Pancreas (tissue), 10 donors: Measurements from ENCODE around the gene SLIT1. TPM values are rescaled to one million over a fixed set of nuclear protein-coding genes. Genes with fewer than 3 reads are reported as not detected.

ENCODE experiments used
- ATAC-seq, 4 donors: fragments of 200-7000 bp; cut with Tn5 transposase; one replicate each; pipeline versions ENCODE4 v1.8.0 to v1.9.1; 2020; ENCODE audit warnings: mild to moderate bottlenecking in 4 of 4, moderate library complexity in 4 of 4
- DNase-seq, 6 donors: peaks; one replicate each; pipeline ENCODE4 v3.0.0-alpha.2; 2020
- FAIRE-seq: peaks from 2 replicates; lab custom pipeline; 2012; peaks lifted over from hg19 to GRCh38; lab: Jason Lieb, UNC
- H3K27ac ChIP-seq, 4 donors: fragments of 200-600 bp; sonication (generic); 1 replicate in 3 of 4; 2 replicates in 1 of 4; pipeline versions ENCODE4 v1.5.0 to v1.8.0; 2020
- H3K27me3 ChIP-seq, 4 donors: fragments of 200-600 bp; one replicate each; pipeline ENCODE4 v1.8.0; 2021
- H3K36me3 ChIP-seq, 3 donors: fragments of 200-600 bp; sonication (generic) in 1 of 3; one replicate each; pipeline versions ENCODE4 v1.5.0 to v1.8.0; 2020 to 2021
- H3K4me1 ChIP-seq, 3 donors: fragments of 200-600 bp; one replicate each; pipeline ENCODE4 v1.8.0; 2021
- H3K4me3 ChIP-seq, 4 donors: fragments of 200-600 bp; sonication (generic) in 2 of 4; one replicate each; pipeline versions ENCODE4 v1.5.0 to v1.8.0; 2020 to 2021
- H3K9me3 ChIP-seq, 4 donors: fragments of 200-600 bp; one replicate each; pipeline ENCODE4 v1.8.0; 2021
- WGBS, 2 donors: extraction: QIAGEN DNeasy Blood & Tissue Kit; methylation state at CpG; one replicate each; pipeline ENCODE4 v1.1.7; 2013; 5-methylcytosine and 5-hydroxymethylcytosine counted together
- intact Hi-C, 3 donors: fragments of 100-400 bp; cut with DNase I; formaldehyde crosslinking; loops; one replicate each; pipeline versions ENCODE4 v1.11.1 to v1.14.2; 2022
- polyA plus RNA-seq, 2 donors: library from polyadenylated mRNA; stranded (reverse); fragments of 200-250 nt; gene quantifications; one replicate each; pipeline ENCODE4 v1.2.3, GENCODE V29; 2013
- total RNA-seq, 6 donors: library from RNA; stranded (reverse); fragmentation: NEBNext Ultra II Directional in 4 of 6; extraction: Animal tissue kit (Norgen Biotek cat#: 25700) in 4 of 6; gene quantifications; one replicate each; pipeline versions ENCODE4 v1.2.1 to v1.2.4, GENCODE V29; 2021 to 2023
- TF ChIP-seq, protein P1 (sequence below), 4 donors: fragments of 200-600 bp; sonication (generic) in 3 of 4; IDR thresholded peaks; one replicate each; pipeline versions ENCODE4 v1.5.0 to v1.8.0; 2021; ENCODE audit warnings: antibody characterized with exemption in 4 of 4
- donor health status: healthy with polysubstance abuse.
- donor health status: DM: no; HTN: no; CAD: no; lungs with moderate emphysema.
- donor health status: DM: no; HTN: no; CAD: no.
- donor health status: control.
- donor health status: control.
- donor health status: Bipolar disorder and iron deficiency.
- donor health status: DM: yes; HTN: yes; CAD: no.
- donor health status: DM: no; HTN: no; CAD: no.
- donor health status: DM: no; HTN: no; CAD: no.
- donor health status: DM: yes; HTN: yes; CAD: no.

SLIT1 gene
- total and polyA plus RNA-seq, 8 donors: 0.23 to 2.8 (median 0.89) TPM

GRCh38 chr10:97182288-97182990 is 3.3 kb downstream of the SLIT1 start:
- Histone ChIP-seq H3K4me3 (no peak overlapping the region), H3K9me3 (no peaks in the 10 kb centered on the region), H3K27me3 (no peaks in the 10 kb centered on the region), H3K36me3 (no peaks in the 10 kb centered on the region), H3K4me1 (no peaks in the 10 kb centered on the region), H3K27ac (no peak overlapping the region)
- TF ChIP-seq, protein P1, sequence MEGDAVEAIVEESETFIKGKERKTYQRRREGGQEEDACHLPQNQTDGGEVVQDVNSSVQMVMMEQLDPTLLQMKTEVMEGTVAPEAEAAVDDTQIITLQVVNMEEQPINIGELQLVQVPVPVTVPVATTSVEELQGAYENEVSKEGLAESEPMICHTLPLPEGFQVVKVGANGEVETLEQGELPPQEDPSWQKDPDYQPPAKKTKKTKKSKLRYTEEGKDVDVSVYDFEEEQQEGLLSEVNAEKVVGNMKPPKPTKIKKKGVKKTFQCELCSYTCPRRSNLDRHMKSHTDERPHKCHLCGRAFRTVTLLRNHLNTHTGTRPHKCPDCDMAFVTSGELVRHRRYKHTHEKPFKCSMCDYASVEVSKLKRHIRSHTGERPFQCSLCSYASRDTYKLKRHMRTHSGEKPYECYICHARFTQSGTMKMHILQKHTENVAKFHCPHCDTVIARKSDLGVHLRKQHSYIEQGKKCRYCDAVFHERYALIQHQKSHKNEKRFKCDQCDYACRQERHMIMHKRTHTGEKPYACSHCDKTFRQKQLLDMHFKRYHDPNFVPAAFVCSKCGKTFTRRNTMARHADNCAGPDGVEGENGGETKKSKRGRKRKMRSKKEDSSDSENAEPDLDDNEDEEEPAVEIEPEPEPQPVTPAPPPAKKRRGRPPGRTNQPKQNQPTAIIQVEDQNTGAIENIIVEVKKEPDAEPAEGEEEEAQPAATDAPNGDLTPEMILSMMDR (IDR thresholded peaks at IDR 0.05): no peak
- DNase-seq (peak in 1 of 6 donors; percentile 17), ATAC-seq (no peak), FAIRE-seq (no peak)
- whole genome bisulfite sequencing, 2 donors: 78 to 85% methylated on average over 10 of the region's 10 CpGs
- intact Hi-C loops: no loop called here

DNA sequence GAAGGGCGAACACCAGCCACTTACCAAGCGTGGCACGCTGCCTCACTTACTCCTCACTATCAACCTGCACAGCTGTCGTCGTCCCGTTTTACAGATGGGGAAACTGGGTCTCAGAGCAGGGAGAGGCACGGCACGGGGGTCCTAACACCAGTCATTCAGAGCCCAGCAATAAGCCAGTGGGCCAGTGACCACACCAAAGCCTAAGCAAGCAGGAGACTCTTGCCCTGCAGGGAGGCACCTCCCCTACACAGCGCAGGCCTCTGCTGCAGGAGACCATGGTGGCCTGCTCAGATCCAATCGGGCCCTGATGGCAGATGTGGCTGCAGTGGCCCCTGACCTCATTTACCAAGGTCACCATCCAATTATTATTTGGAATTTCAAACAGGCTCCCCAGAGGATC is 4.8 kb downstream of the SLIT1 start:
- H3K4me1 ChIP-seq: no peaks in the 10 kb centered on the region
- no peaks in the 10 kb centered on the region for H3K9me3 ChIP-seq
- WGBS, 2 donors: 79 to 91% methylated on average over 10 of the region's 10 CpGs
- no peak overlapping the region for H3K27ac ChIP-seq
- H3K36me3 ChIP-seq: no peaks in the 10 kb centered on the region
- ATAC-seq (no peak), FAIRE-seq (no peak), DNase-seq (peak in 1 of 6 donors; percentile 39)
- no peak overlapping the region for H3K4me3 ChIP-seq
- H3K27me3 ChIP-seq: no peaks in the 10 kb centered on the region
- intact Hi-C loops: no loop called here
- TF ChIP-seq, protein P1 (IDR thresholded peaks at IDR 0.05): no peak

GRCh38 chr10:97180363-97180755 is 5.4 kb downstream of the SLIT1 start:
- Histone ChIP-seq H3K4me1 (no peaks in the 10 kb centered on the region), H3K36me3 (no peaks in the 10 kb centered on the region), H3K27me3 (no peaks in the 10 kb centered on the region), H3K9me3 (no peaks in the 10 kb centered on the region), H3K27ac (no peak overlapping the region), H3K4me3 (no peak overlapping the region)
- WGBS, 2 donors: 63 to 70% methylated on average over 8 of the region's 8 CpGs
- FAIRE-seq: no peak
- no peak for ATAC-seq
- intact Hi-C loops: no loop called here
- TF ChIP-seq, protein P1 (IDR thresholded peaks at IDR 0.05): no peak
- DNase-seq: peak in 1 of 6 donors; percentile 3

DNA sequence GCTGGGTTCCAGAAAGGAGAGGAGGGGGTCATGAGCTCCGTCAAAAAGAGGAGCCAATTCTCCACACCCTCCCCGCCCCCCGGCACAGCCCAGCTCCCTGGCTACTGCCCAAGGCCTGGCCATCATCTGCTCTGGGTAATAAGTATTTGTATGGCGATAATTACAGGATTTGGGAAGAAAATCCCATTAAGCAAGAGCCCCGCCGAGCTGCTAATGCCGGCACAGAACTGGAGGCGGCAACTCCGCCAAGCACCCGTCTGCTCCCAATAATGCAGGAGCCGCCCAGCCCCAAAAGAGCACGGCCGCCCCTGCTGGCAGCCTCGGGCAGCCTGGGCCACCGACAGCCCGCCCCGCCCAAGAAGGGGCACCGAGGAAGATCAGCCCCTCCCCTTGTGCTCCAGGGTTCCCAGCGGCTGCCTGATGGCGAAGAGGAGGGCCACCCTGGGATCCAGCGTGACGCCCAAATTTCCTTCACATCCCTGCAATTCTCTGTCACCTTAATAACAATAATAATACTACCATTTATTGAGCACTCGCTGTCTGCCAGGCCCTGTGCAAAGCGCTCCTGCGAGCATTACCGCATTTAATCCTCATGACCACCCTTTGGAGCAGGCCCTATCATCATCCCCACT is 5.9 kb downstream of the SLIT1 start:
- H3K9me3 ChIP-seq: no peaks in the 10 kb centered on the region
- no peak for FAIRE-seq
- 47 to 55% methylated on average over 23 to 26 of the region's 26 CpGs for WGBS, 2 donors
- ATAC-seq: peak in 1 of 4 donors; percentile 47
- H3K4me1 ChIP-seq: no peaks in the 10 kb centered on the region
- no peak overlapping the region for H3K27ac ChIP-seq
- H3K36me3 ChIP-seq: no peaks in the 10 kb centered on the region
- no peak overlapping the region for H3K4me3 ChIP-seq
- H3K27me3 ChIP-seq: no peaks in the 10 kb centered on the region
- TF ChIP-seq, protein P1 (IDR thresholded peaks at IDR 0.05): no peak
- intact Hi-C loops: no loop called here
- DNase-seq: peak in 1 of 6 donors; percentile 39

GRCh38 chr10:97179311-97179710 is 6.4 kb downstream of the SLIT1 start:
- TF ChIP-seq, protein P1 (IDR thresholded peaks at IDR 0.05): no peak
- Histone ChIP-seq H3K9me3 (no peaks in the 10 kb centered on the region), H3K4me1 (no peaks in the 10 kb centered on the region), H3K27ac (no peak overlapping the region), H3K36me3 (no peaks in the 10 kb centered on the region), H3K27me3 (no peaks in the 10 kb centered on the region), H3K4me3 (no peak overlapping the region)
- ATAC-seq (no peak), FAIRE-seq (no peak), DNase-seq (no peak)
- WGBS, 2 donors: 50 to 62% methylated on average over 6 of the region's 6 CpGs
- intact Hi-C loops: no loop called here
